Right lobe of liver (tissue), 4 donors: ENCODE measurements around the gene TSGA10IP.

Experiments
- POLR2A ChIP-seq: fragments of 450-650 bp; IDR thresholded peaks from one replicate; pipeline ENCODE4 v1.6.1; 2017; ENCODE audit warnings: antibody characterized with exemption, mild to moderate bottlenecking
- TF ChIP-seq, protein P1 (sequence below), 4 donors: fragments of 200-600 bp in 3 of 4; fragments of 450-650 bp in 1 of 4; IDR thresholded peaks; one replicate each; pipeline versions ENCODE4 v1.5.1 to v1.8.0; 2016 to 2022; ENCODE audit warnings: antibody characterized with exemption in 4 of 4, mild to moderate bottlenecking in 2 of 4
- donor health status: DM: no; HTN: no; CAD: no.
- donor health status: DM: no; HTN: no; CAD: no.
- donor health status: DM: no; HTN: yes; CAD: no.

DNA sequence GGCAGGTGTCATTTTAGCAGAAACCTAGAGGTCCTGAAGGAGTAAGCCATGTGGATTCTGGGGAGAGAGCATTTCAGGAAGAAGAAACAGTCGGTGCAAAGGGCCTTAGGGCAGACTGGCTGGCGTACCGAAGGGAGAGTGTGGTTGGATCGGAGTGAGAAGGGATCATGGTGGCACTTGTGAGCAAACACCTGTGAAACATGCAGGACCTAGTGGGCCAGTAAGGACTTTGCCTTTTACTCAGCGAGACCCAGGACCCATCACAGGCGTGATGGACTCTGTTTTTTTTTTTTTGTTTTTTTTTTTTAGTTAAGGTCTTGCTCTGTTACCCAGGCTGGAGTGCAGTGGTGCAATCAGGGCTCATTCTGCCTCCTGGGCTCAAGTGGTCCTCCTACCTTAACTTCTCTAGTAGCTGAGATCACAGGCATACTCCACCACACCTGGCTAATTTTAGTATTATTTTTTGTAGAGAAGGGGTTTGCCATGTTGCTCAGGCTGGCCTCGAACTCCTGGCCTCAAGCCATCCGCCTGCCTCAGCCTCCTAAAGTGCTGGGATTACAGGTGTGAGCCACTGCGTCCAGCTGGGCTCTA lies 3.5 kb upstream of the TSGA10IP start:
- TF ChIP-seq, protein P1, sequence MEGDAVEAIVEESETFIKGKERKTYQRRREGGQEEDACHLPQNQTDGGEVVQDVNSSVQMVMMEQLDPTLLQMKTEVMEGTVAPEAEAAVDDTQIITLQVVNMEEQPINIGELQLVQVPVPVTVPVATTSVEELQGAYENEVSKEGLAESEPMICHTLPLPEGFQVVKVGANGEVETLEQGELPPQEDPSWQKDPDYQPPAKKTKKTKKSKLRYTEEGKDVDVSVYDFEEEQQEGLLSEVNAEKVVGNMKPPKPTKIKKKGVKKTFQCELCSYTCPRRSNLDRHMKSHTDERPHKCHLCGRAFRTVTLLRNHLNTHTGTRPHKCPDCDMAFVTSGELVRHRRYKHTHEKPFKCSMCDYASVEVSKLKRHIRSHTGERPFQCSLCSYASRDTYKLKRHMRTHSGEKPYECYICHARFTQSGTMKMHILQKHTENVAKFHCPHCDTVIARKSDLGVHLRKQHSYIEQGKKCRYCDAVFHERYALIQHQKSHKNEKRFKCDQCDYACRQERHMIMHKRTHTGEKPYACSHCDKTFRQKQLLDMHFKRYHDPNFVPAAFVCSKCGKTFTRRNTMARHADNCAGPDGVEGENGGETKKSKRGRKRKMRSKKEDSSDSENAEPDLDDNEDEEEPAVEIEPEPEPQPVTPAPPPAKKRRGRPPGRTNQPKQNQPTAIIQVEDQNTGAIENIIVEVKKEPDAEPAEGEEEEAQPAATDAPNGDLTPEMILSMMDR (IDR thresholded peaks at IDR 0.05) = no peak
- TF ChIP-seq POLR2A = no peak
